Naive thymus-derived CD4-positive, alpha-beta T cell (primary cell): ENCODE measurements around the gene ZNF540. TPM values are rescaled to one million over a fixed set of nuclear protein-coding genes. Genes with fewer than 3 reads are reported as not detected.
A peak's percentile ranks its signal among the peaks of the same experiment; 100 is the strongest.

Experiments
- ATAC-seq: fragments of 150-1000 bp; cut with Tn5 transposase; 2 replicates; pipeline ENCODE4 v1.10.0; 2021; ENCODE audit warnings: mild to moderate bottlenecking, moderate library complexity
- CTCF ChIA-PET: fragments of 350-600 bp; sonication (Branson Sonifier 250); formaldehyde crosslinking; loops from one replicate; lab custom pipeline; 2021; ENCODE audit warnings: antibody characterized with exemption; lab: Charles Lee
- POLR2A ChIA-PET: fragments of 350-600 bp; sonication (Branson Sonifier 250); formaldehyde crosslinking; loops from one replicate; lab custom pipeline; 2021; ENCODE audit warnings: antibody characterized with exemption, inconsistent platforms; lab: Charles Lee
- DNase-seq, 9 donors: peaks; one replicate each; pipeline versions ENCODE4 v3.0.0 to v3.0.0-alpha.2; 2020 to 2022; ENCODE audit warnings: mixed read lengths in 1 of 9
- H3K27ac ChIP-seq: one replicate; pipeline ENCODE4 v1.7.0; 2013; ENCODE audit warnings: mild to moderate bottlenecking, low read depth, low read length, moderate library complexity
- H3K27me3 ChIP-seq, 2 donors: one replicate each; pipeline ENCODE4 v1.7.0; 2013; ENCODE audit warnings: low read length in 2 of 2, mild to moderate bottlenecking in 2 of 2, moderate library complexity in 2 of 2; ENCODE audit not compliant: control insufficient read depth in 2 of 2, insufficient read depth in 2 of 2
- H3K36me3 ChIP-seq, 3 experiments: 1 replicate in 2 of 3; 2 replicates in 1 of 3; pipeline ENCODE4 v1.7.0; 2013; ENCODE audit warnings: low read length in 3 of 3, mild to moderate bottlenecking in 3 of 3, moderate library complexity in 1 of 3; ENCODE audit not compliant: insufficient read depth in 3 of 3, control insufficient read depth in 2 of 3
- H3K4me1 ChIP-seq, 2 donors: one replicate each; pipeline ENCODE4 v1.7.0; 2013; ENCODE audit warnings: low read length in 2 of 2, mild to moderate bottlenecking in 2 of 2, moderate library complexity in 1 of 2; ENCODE audit not compliant: control insufficient read depth in 2 of 2, insufficient read depth in 2 of 2
- H3K4me3 ChIP-seq: 2 replicates; pipeline ENCODE4 v1.7.0; 2013; ENCODE audit warnings: mild to moderate bottlenecking, low read length
- H3K9me3 ChIP-seq, 3 experiments: 1 replicate in 2 of 3; 2 replicates in 1 of 3; pipeline ENCODE4 v1.7.0; 2013; ENCODE audit warnings: low read length in 3 of 3; ENCODE audit not compliant: control insufficient read depth in 2 of 3
- H3K27ac Mint-ChIP-seq, 9 donors: one replicate each; pipeline ENCODE4 v1.8.0; 2020 to 2022; ENCODE audit warnings: mixed read lengths in 9 of 9, mild to moderate bottlenecking in 8 of 9, moderate library complexity in 5 of 9, inconsistent platforms in 2 of 9
- H3K27me3 Mint-ChIP-seq, 5 donors: one replicate each; pipeline ENCODE4 v1.8.0; 2021 to 2022; ENCODE audit warnings: mixed read lengths in 5 of 5, mild to moderate bottlenecking in 1 of 5
- H3K36me3 Mint-ChIP-seq, 5 donors: one replicate each; pipeline ENCODE4 v1.8.0; 2020 to 2022; ENCODE audit warnings: mixed read lengths in 5 of 5, mild to moderate bottlenecking in 3 of 5, inconsistent platforms in 1 of 5
- H3K4me1 Mint-ChIP-seq, 7 donors: one replicate each; pipeline ENCODE4 v1.8.0; 2020 to 2022; ENCODE audit warnings: mixed read lengths in 7 of 7, mild to moderate bottlenecking in 3 of 7, inconsistent platforms in 1 of 7
- H3K4me3 Mint-ChIP-seq, 10 donors: one replicate each; pipeline ENCODE4 v1.8.0; 2020 to 2022; ENCODE audit warnings: mild to moderate bottlenecking in 10 of 10, mixed read lengths in 10 of 10, moderate library complexity in 6 of 10, inconsistent platforms in 2 of 10
- H3K9me3 Mint-ChIP-seq, 11 donors: one replicate each; pipeline ENCODE4 v1.8.0; 2020 to 2022; ENCODE audit warnings: mixed read lengths in 11 of 11, mild to moderate bottlenecking in 4 of 11, inconsistent platforms in 1 of 11, moderate library complexity in 1 of 11
- intact Hi-C, 2 donors: fragments of 100-400 bp; cut with micrococcal nuclease; formaldehyde crosslinking; loops; one replicate each; pipeline ENCODE4 v1.15.1; 2023
- polyA plus RNA-seq, 2 donors: library from polyadenylated mRNA; unstranded; fragments of 300-500 nt; fragmentation: Illumina TruSeq; gene quantifications; one replicate each; pipeline ENCODE4 v1.2.3, GENCODE V29; 2021
- total RNA-seq, 6 experiments: library from RNA in 5 of 6; stranded (reverse) in 5 of 6; gene quantifications; 1 replicate in 5 of 6; 2 replicates in 1 of 6; pipeline ENCODE4 v1.2.3 and lab custom pipeline; 2021 to 2026

ZNF540 gene
- total and polyA plus RNA-seq, 7 experiments from 2014 or later: 0.99 to 22.7 (median 11.5) TPM

GRCh38 chr19:37572203-37572602, 22.5 kb upstream of the ZNF540 start:
- ATAC-seq: no peak
- no peak for DNase-seq
- Mint-ChIP-seq H3K36me3 (peaks cover 9 to 60% (median 41%) of the 10 kb centered on the region in 5 donors), H3K4me3 (no peak overlapping the region), H3K27me3 (no peaks in the 10 kb centered on the region), H3K9me3 (peaks cover 0 to 69% (median 45%) of the 10 kb centered on the region in 11 donors), H3K27ac (no peak overlapping the region), H3K4me1 (no peaks in the 10 kb centered on the region)
- Histone ChIP-seq H3K9me3 (peaks cover 15 to 70% (median 30%) of the 10 kb centered on the region in 3 experiments), H3K27me3 (no peaks in the 10 kb centered on the region), H3K4me3 (no peak overlapping the region), H3K27ac (no peak overlapping the region), H3K36me3 (peaks cover 0 to 50% (median 0%) of the 10 kb centered on the region in 3 experiments), H3K4me1 (no peaks in the 10 kb centered on the region)
- POLR2A ChIA-PET: no interaction called here
- CTCF ChIA-PET: interaction anchor here (0.6 kb wide), 1 partner anchor 447 kb away, joined by 3 read pairs; no protein-coding TSS in a partner anchor
- intact Hi-C loops: no loop called here

GRCh38 chr19:37583340-37583739, 11.3 kb upstream of the ZNF540 start:
- ChIA-PET CTCF (no interaction called here), POLR2A (interaction anchor here (0.7 kb wide), 1 partner anchor 129 kb away, joined by 3 read pairs; no protein-coding TSS in a partner anchor)
- no peaks in the 10 kb centered on the region for H3K4me1 ChIP-seq
- no peak overlapping the region for H3K4me3 Mint-ChIP-seq
- H3K36me3 ChIP-seq: peaks cover 16 to 89% (median 51%) of the 10 kb centered on the region in 3 experiments
- peaks cover 25 to 35% (median 35%) of the 10 kb centered on the region in 5 donors for H3K36me3 Mint-ChIP-seq
- H3K27me3 Mint-ChIP-seq: no peaks in the 10 kb centered on the region
- H3K4me1 Mint-ChIP-seq: peaks cover 0 to 4% (median 0%) of the 10 kb centered on the region in 7 donors
- intact Hi-C loops: no loop called here
- ATAC-seq (no peak), DNase-seq (no peak)
- no peak overlapping the region for H3K27ac Mint-ChIP-seq
- H3K27me3 ChIP-seq: no peaks in the 10 kb centered on the region
- peaks cover 0 to 91% (median 45%) of the 10 kb centered on the region in 3 experiments for H3K9me3 ChIP-seq
- no peak overlapping the region for H3K27ac ChIP-seq
- H3K4me3 ChIP-seq: no peak overlapping the region
- H3K9me3 Mint-ChIP-seq: peaks cover 12 to 65% (median 37%) of the 10 kb centered on the region in 11 donors

- Histone ChIP-seq H3K4me1 (peaks cover 7 to 18% of the 10 kb centered on the region in 2 donors), H3K27me3 (no peaks in the 10 kb centered on the region), H3K4me3 (peak overlapping the region; percentile 80), H3K27ac (peak overlapping the region; percentile 93), H3K9me3 (peaks cover 0 to 4% (median 0%) of the 10 kb centered on the region in 3 experiments), H3K36me3 (peaks cover 0 to 17% (median 5%) of the 10 kb centered on the region in 3 experiments)
- Mint-ChIP-seq H3K9me3 (peaks cover 5 to 75% (median 34%) of the 10 kb centered on the region in 11 donors), H3K4me3 (peak overlapping the region; percentile 94 to 100 (median 98)), H3K4me1 (peaks cover 13 to 56% (median 39%) of the 10 kb centered on the region in 7 donors), H3K27me3 (no peaks in the 10 kb centered on the region), H3K36me3 (peaks cover 24 to 63% (median 48%) of the 10 kb centered on the region in 5 donors), H3K27ac (peak overlapping the region; percentile 93 to 100 (median 99))
- peak in 1 of 9 donors; percentile 66 for DNase-seq
- CTCF ChIA-PET: no interaction called here
- no peak for ATAC-seq
- POLR2A ChIA-PET: interaction anchor here (1.0 to 7.0 kb wide), 13 partner anchors 59 to 1379 kb away, joined by 3 to 53 read pairs (median 7); partner anchors contain the start of genes ZFP30, ZNF146, ZNF420 and ZNF527
- intact Hi-C loops: loop anchor here (1.0 to 10.0 kb wide), 23 partner anchors 61 to 1479 kb away; partner anchors contain the start of genes ZFP30 (in 2 of the 2), ZNF420 (in 2 of the 2), ZNF527 (in 2 of the 2) and ZNF568 (in 2 of the 2)
Measured at GRCh38 chr19:37593996-37594303, 726 bp upstream of the ZNF540 start.

GRCh38 chr19:37594982-37595382, 306 bp downstream of the ZNF540 start:
- ChIA-PET CTCF (interaction anchor here (0.5 to 0.6 kb wide), 2 partner anchors 69 to 173 kb away, joined by 3 to 7 read pairs; no protein-coding TSS in a partner anchor), POLR2A (interaction anchor here (0.6 to 7.0 kb wide), 18 partner anchors 20 to 1380 kb away, joined by 3 to 53 read pairs (median 4); partner anchors contain the start of genes SIPA1L3, WDR87, ZFP30 and ZNF146)
- peaks cover 27 to 68% (median 48%) of the 10 kb centered on the region in 5 donors for H3K36me3 Mint-ChIP-seq
- Histone ChIP-seq H3K36me3 (peaks cover 5 to 27% (median 8%) of the 10 kb centered on the region in 3 experiments), H3K9me3 (peaks cover 0 to 4% (median 0%) of the 10 kb centered on the region in 3 experiments), H3K27ac (peak overlapping the region; percentile 93), H3K4me1 (peaks cover 7 to 18% of the 10 kb centered on the region in 2 donors), H3K4me3 (peak overlapping the region; percentile 80), H3K27me3 (no peaks in the 10 kb centered on the region)
- intact Hi-C loops: loop anchor here (1.0 to 10.0 kb wide), 24 partner anchors 60 to 1480 kb away; partner anchors contain the start of genes ZFP30 (in 2 of the 2), ZNF420 (in 2 of the 2), ZNF527 (in 2 of the 2) and ZNF568 (in 2 of the 2)
- no peaks in the 10 kb centered on the region for H3K27me3 Mint-ChIP-seq
- H3K4me3 Mint-ChIP-seq: peak overlapping the region; percentile 94 to 100 (median 98)
- peaks cover 5 to 75% (median 36%) of the 10 kb centered on the region in 11 donors for H3K9me3 Mint-ChIP-seq
- peak overlapping the region; percentile 93 to 100 (median 99) for H3K27ac Mint-ChIP-seq
- DNase-seq (peak in 4 of 9 donors; percentile 40 to 80 (median 57)), ATAC-seq (peak; percentile 60)
- peaks cover 13 to 56% (median 39%) of the 10 kb centered on the region in 7 donors for H3K4me1 Mint-ChIP-seq

GRCh38 chr19:37635076-37636056, 40.7 kb downstream of the ZNF540 start:
- Histone ChIP-seq H3K27ac (no peak overlapping the region), H3K36me3 (peaks cover 3 to 31% (median 4%) of the 10 kb centered on the region in 3 experiments), H3K4me1 (no peaks in the 10 kb centered on the region), H3K9me3 (peaks cover 24 to 87% (median 25%) of the 10 kb centered on the region in 3 experiments), H3K27me3 (no peaks in the 10 kb centered on the region), H3K4me3 (no peak overlapping the region)
- Mint-ChIP-seq H3K4me1 (peaks cover 0 to 2% (median 0%) of the 10 kb centered on the region in 7 donors), H3K36me3 (peaks cover 32 to 57% (median 50%) of the 10 kb centered on the region in 5 donors), H3K4me3 (no peak overlapping the region), H3K27ac (no peak overlapping the region), H3K9me3 (peaks cover 9 to 94% (median 56%) of the 10 kb centered on the region in 11 donors), H3K27me3 (no peaks in the 10 kb centered on the region)
- intact Hi-C loops: no loop called here
- ATAC-seq (no peak), DNase-seq (no peak)
- ChIA-PET POLR2A (no interaction called here), CTCF (no interaction called here)

- ATAC-seq: no peak
Measured at GRCh38 chr19:37654118-37654517, 59.4 kb downstream of the ZNF540 start.

More at GRCh38 chr19:37654118-37654517, 59.4 kb downstream of the ZNF540 start:
- intact Hi-C loops: loop anchor here (10.0 kb wide), 5 partner anchors 439 to 1439 kb away; partner anchors contain the start of genes KCNK6 (in 1 of the 2), YIF1B (in 1 of the 2), ZNF146 (in 1 of the 2) and ZNF383 (in 1 of the 2)
- Mint-ChIP-seq H3K27me3 (peaks cover 0 to 3% (median 0%) of the 10 kb centered on the region in 5 donors), H3K4me3 (peak overlapping the region; percentile 82 to 99 (median 96)), H3K9me3 (peaks cover 0 to 41% (median 4%) of the 10 kb centered on the region in 11 donors), H3K4me1 (peaks cover 28 to 40% (median 34%) of the 10 kb centered on the region in 7 donors), H3K27ac (peak overlapping the region; percentile 81 to 99 (median 96)), H3K36me3 (peaks cover 0 to 42% (median 17%) of the 10 kb centered on the region in 5 donors)
- peak in 3 of 9 donors; percentile 2 to 18 (median 7) for DNase-seq
- no peaks in the 10 kb centered on the region for H3K27me3 ChIP-seq
- H3K9me3 ChIP-seq: no peaks in the 10 kb centered on the region
- peak overlapping the region; percentile 89 for H3K27ac ChIP-seq
- ChIA-PET CTCF (no interaction called here), POLR2A (interaction anchor here (1.4 kb wide), 1 partner anchor 60 kb away, joined by 3 read pairs; the partner anchor contains the start of gene ZNF571)
- peaks cover 8 to 16% of the 10 kb centered on the region in 2 donors for H3K4me1 ChIP-seq
- H3K4me3 ChIP-seq: peak overlapping the region; percentile 95
- peaks cover 0 to 15% (median 0%) of the 10 kb centered on the region in 3 experiments for H3K36me3 ChIP-seq
